Activated T-helper 1 cell treated with Interleukin-2 at 50 U/mL for 16 hours (primary cell): ENCODE data around the gene CFAP58.

Experiments
- DNase-seq: peaks from one replicate; pipeline ENCODE4 v3.0.0-alpha.2; 2020; ENCODE audit warnings: low read depth

CFAP58 gene

GRCh38 chr10:104486803-104487202 is 133.2 kb downstream of the CFAP58 start:
- DNase-seq: no peak

DNA sequence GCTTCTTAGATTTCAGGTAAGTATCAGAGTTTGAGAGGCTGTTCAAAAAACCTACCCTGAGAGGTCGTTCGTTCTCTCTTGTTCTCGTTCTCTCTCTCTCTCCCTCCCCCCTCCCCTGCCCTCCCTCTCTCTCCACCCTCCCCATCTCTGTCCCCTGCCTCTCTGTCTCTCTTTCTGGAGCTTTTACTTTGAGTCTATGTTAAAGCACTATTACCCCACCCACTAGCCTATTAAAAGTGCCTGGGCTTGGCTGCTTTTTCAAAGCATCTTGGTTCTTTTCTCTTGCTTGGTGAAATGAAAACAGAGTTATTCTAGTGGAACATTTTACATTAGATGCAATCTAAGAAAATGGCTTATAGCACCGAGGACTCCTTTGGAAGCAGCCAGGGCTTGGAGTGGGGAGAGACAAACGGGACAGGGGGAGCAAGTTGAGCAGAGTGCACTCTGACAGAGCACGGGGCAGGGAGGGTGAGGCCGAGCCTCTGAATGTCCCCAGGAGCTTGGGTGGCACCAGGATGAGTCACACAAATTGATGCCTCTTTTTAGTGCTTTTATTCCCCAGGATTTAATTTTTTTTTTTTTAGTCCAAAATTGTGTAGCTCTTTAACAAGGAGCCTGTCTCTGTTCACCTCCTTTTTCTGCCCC is 134.3 kb downstream of the CFAP58 start:
- no peak for DNase-seq

- DNase-seq: no peak
Observed at GRCh38 chr10:104488439-104488832, 134.8 kb downstream of the CFAP58 start.

DNA sequence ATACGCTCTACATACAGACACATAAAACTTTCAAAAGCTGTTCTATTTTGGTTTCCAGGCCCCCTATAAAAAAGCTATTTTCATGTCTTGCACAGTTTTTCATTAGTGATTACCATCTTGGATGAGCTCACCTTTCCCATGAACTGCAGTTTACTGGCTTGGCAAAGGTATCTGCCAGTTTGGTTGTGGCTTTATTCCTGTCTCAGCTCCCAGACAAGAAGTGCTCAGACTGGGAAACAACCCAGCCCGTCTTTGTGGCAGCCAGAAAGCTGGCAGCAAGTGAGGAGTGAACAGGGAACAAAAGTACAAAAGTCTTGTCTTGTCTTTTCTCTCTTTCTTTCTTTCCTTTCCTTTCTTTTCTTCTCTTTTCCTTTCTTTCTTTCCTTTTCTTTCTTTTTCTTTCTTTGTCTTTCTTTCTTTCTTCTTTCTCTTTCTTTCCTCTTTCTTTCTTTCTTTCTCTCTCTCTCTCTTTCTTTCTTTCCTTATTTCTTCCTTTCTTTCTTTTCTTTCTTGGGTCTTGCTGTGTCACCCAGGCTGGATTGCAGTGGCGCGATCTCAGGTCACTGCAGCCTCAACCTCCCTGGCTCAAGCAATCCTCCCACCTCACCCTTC is 138.8 kb downstream of the CFAP58 start:
- DNase-seq: no peak

- DNase-seq: no peak
Observed at GRCh38 chr10:104498347-104499081, 144.9 kb downstream of the CFAP58 start.

DNA sequence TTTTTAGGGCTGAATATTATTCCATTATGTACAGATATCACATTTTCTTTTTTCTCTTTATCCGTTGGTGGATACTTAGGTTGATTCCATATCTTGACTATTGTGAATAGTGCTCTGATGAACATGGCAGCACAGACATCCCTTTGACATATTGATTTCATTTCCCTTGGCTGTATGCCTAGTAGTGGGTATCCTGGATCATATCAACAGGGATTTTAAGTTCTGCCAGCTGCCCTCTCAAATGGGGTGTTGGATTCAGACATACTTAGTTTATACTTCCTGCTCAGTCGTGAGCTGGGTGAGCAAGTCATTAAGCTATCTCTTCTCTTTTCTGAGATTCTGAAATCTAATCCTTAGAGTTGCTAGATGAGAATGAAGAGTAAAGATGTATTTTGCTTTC is 147.8 kb downstream of the CFAP58 start:
- DNase-seq: no peak

GRCh38 chr10:104501864-104502579 is 148.4 kb downstream of the CFAP58 start:
- no peak for DNase-seq

GRCh38 chr10:104502907-104503306 is 149.3 kb downstream of the CFAP58 start:
- no peak for DNase-seq
